NCI-H1436 treated with DMSO at 0.1 percent for 48 hours (cell line): ENCODE measurements around the gene TATDN2.
A peak's percentile ranks its signal among the peaks of the same experiment; 100 is the strongest.

Experiments used
- DNase-seq: peaks from one replicate; lab custom pipeline; 2025; lab: John Stamatoyannopoulos, UW

The TATDN2 gene

GRCh38 chr3:10248184-10248983 is at the start of gene TATDN2:
TATDN2 (plus strand) TSS chr3:10248459; CDS start chr3:10249201, 742 bp downstream.
- DNase-seq: peak; percentile 2

- DNase-seq: no peak
Observed at GRCh38 chr3:10198761-10199649, 49.3 kb upstream of the TATDN2 start.

- DNase-seq: no peak
Observed at GRCh38 chr3:10204921-10205320, 43.3 kb upstream of the TATDN2 start.

- no peak for DNase-seq
Observed at GRCh38 chr3:10205451-10206165, 42.7 kb upstream of the TATDN2 start.

GRCh38 chr3:10206166-10206511 is 42.1 kb upstream of the TATDN2 start:
- DNase-seq: no peak

DNA sequence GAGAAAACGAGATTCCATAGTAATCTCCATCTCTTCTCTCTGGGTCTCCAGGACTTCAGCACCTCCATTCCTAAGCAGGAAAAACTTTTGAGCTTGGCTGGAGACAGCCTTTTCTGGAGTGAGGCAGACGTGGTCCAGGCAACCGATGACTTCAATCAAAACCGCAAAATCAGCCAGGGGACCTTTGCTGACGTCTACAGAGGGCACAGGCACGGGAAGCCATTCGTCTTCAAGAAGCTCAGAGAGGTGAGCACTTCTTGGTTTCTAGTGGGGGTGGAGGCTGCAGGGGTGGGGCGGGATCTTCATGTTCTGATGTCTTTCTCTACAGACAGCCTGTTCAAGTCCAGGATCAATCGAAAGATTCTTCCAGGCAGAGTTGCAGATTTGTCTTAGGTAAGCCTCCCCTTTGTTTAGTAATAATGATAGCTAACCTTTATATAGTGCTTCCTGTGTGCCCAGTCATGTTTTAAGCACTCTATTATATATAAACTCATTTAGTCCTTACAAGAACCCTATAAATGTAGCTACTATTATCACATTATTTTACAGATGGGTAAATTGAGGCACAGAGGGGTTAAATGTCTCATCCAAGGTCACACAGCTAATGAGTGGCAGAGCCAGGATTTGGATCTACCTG is 35.0 kb upstream of the TATDN2 start:
- no peak for DNase-seq

DNA sequence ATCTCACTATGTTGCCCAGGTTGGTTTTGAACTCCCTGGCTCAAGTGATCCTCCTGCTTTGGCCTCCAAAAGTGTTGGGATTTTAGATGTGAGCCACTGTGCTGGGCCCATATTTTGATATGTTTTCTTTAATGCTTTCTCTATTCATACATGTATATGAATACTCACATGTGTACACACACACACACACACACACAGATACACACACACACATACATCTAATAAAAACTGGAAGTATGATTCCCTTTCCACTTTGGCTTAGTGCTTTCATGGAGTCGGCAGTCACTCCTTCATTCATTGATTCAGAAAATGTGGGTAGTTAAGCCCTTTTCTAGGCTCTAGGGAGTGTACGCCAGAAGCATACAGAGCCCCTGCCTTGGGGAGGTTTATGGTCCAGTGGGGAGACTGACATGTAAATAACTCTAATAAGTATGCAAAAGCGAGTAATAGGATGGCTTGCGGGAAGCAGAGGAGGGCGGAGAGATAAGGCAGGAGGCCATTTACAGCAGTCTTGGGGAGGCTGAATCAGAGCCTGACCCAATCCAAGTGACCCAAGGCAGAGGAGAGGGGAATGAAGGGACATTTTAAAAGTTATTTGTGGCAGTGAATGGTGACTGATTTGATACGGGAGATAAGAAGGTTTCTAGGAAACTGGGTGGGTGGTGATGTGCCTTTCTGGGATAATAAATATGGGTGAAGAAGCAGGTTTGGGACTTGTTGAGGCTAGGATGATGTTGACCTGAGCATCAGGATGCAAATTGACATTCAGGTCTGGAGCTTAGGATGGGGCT is 32.5 kb upstream of the TATDN2 start:
- no peak for DNase-seq

- DNase-seq: no peak
Observed at GRCh38 chr3:10217359-10217758, 30.9 kb upstream of the TATDN2 start.

DNA sequence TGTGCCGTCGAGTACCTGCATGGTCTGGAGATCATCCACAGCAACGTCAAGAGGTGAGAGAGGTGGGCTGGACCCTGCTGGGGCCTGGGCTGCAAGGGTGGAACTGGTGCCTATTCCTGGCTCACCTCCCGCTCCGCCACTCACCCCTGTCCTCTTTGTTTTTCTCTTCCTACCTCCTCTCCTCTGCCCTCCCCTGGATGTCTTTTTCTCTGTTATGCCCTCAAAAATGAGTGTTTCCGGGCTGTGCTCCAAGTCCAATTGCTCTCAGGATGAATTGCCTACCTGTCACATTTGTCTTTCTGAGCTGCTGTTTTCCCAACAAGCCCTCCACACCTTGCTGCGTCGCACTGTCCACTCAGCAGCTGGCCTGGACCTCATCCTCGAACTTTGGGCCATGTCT is 28.5 kb upstream of the TATDN2 start:
- DNase-seq: no peak

- DNase-seq: no peak
Observed at GRCh38 chr3:10223676-10224639, 24.3 kb upstream of the TATDN2 start.

DNA sequence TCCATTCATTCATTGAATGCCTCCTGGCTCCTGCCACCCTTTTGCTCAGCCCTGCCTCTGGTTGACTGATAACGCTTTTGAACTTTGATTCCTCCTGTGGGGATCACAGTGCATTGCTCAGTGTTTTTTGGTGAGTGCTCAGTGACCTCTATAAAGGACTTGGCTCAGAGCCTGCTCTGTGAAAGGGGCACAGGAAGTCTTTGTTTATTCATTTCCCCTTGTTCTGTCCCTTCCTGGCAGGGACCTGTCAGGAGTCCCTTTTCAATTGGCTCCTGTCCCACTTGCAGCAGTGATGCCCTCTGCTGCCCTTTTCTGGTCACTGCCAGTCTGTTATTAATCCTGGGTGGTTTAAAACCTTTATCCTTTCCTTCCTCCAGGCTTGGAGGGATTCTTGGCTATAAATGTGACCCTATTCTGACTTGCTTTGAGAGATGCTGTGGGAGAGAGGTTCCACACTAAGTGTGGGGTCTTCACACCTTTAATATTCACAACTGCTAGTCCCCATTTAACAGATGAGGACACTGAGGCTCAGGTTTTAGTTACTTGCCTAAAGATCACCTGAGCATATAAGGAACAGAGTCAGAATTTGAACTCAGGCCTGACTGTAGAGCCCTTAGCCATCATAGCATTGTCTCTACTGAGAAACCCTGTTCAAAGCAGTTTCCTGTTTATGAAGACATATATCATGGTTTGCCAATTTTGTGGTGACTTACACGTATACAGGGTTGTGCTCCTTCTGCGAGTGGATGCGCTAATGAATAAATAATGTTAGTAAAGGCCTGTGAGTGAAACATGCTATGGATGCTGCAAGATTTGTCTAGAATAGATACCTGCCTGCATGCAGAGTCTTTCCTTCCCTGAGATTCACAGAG is 23.2 kb upstream of the TATDN2 start:
- no peak for DNase-seq

DNA sequence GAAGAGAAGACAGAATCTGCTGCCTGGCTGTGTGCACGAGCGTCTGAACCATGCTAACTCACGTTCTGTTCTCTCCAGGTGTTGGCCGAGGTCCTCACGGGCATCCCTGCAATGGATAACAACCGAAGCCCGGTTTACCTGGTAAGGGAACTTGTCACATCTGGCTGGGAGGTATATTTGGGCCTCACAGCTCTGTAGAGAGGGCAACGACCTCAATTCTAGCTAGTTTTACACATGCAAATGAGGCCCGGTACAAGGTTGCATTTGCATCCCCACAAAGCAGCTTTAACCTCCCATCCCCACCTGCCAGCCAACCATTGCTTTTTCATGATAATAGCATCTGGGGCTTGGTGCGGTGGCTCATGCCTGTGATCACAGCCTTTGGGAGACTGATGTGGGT is 22.0 kb upstream of the TATDN2 start:
- no peak for DNase-seq

GRCh38 chr3:10228248-10228950 is 19.9 kb upstream of the TATDN2 start:
- no peak for DNase-seq

DNA sequence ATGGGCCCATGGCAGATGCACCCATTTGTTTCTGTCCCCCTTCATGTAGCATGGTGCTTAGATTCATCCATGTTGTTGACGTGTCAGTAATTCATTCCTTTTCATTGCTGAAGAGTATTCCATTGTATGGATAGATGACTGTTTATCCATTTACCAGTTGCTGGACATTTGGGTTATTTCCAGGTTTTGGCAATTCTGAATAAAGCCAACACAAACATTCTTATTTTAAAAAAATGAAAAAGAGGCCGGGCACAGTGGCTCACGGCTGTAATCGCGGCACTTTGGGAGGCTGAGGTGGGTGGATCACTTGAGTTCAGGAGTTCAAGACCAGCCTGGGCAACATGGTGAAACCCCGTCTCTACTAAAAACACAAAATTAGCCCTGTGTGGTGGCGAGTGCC is 18.7 kb upstream of the TATDN2 start:
- no peak for DNase-seq

DNA sequence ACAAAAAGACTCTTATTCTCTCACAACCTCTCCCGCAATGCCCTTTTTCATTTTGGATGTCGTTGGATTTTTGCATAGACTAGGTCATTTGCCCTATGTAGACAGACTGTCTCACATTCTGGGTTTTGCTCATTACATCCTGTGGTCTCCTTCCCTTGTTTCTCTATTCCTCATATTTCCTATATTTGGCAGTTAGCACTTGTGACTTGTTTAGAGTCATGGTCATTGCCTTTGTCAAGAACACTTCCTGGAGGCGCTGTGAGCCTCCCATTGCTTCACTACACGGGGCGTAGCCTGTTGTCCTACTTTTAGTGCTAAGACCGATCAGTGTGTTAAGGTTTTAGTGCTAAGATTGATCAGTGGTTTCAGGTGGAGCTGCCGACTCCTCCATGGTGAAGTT is 16.1 kb upstream of the TATDN2 start:
- no peak for DNase-seq

DNA sequence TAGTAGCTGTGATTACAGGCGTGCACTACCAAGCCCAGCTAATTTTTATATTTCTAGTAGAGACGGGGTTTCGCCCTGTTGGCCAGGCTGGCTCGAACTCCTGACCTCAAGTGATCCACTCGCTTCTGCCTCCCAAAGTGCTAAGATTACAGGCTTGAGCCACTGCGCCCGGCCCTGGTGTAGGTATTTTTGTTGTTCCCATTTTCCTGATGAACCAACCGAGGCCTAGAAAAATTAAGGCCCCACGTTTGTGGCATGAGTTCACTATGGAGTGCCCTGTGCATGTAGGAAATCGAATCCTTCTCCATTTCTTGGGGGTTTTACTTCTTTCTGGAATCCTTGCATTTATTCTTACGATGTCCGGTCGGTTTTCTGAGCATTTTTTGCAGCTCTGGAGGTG is 14.3 kb upstream of the TATDN2 start:
- DNase-seq: no peak

GRCh38 chr3:10234526-10235230 is 13.6 kb upstream of the TATDN2 start:
- DNase-seq: no peak

GRCh38 chr3:10235551-10235950 is 12.7 kb upstream of the TATDN2 start:
- DNase-seq: no peak
